CD1c-positive myeloid dendritic cell (primary cell): Measurements from ENCODE around the gene PARP8.
A peak's percentile ranks its signal among the peaks of the same experiment; 100 is the strongest.

Experiments used
- DNase-seq: peaks from one replicate; pipeline ENCODE4 v3.0.0-alpha.2; 2016; ENCODE audit errors: extremely low spot score

Gene PARP8

GRCh38 chr5:50725800-50726474 is 59.5 kb downstream of the PARP8 start:
- no peak for DNase-seq

- no peak for DNase-seq
Measured at GRCh38 chr5:50726475-50727148, 60.2 kb downstream of the PARP8 start.

- DNase-seq: peak; percentile 64
Measured at GRCh38 chr5:50727149-50727496, 60.7 kb downstream of the PARP8 start.

DNA sequence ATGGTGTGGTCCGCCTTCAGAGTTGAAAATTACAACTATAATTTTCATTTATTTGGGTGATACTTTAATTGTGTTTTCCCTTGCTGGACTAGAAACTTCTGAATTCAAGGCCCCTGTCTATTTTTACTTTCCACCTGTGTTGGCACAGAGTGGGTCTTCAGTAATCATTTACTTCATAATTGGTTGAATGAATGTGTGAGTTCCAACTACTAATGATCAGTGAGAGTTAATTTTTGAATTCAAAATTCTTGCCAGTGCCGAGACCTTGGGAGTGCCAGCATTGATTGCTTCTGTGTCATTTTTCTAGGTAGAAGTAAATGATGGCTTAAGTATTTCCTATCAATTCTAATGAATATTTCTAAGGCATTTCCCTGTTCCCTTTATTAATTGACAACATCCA is 61.4 kb downstream of the PARP8 start:
- DNase-seq: no peak

DNA sequence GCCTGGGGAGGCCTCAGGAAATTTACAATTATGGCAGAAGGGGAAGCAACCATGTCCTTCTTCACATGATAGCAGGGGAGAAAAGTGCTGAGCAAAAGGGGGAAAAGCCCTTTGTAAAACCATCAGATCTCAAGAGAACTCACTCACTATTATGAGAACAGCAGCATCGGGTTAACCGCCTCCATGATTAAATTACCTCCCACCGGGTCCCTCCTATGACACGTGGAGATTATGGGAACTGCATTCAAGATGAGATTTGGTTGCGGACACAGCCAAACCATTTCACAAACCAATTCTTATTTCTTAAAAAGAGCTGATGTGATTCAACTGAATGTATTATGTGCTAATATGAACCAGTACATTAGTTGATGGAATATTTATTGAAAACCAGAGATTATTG is 63.9 kb downstream of the PARP8 start:
- no peak for DNase-seq

DNA sequence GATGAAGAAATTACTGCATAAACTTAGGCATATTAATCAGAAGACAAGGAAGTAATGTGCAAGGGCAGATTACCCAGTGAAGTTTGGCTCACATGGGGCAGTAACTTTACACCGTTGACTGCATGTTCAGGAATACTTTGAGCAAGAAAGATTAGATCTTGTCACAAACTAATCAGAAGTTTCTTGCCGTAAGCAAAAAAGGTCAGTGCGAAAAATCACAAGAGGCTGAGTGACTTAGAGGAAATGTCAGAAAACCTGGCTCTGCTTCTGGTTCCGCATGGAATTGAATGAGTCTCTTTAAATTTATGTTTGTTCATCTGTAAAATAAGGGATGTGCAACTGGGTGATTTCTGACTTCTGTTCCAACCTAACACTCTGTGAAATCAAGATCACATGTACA is 64.4 kb downstream of the PARP8 start:
- DNase-seq: no peak

GRCh38 chr5:50733741-50734140 is 67.3 kb downstream of the PARP8 start:
- peak; percentile 56 for DNase-seq

GRCh38 chr5:50738864-50739263 is 72.4 kb downstream of the PARP8 start:
- no peak for DNase-seq

- DNase-seq: no peak
Measured at GRCh38 chr5:50740832-50741231, 74.4 kb downstream of the PARP8 start.

DNA sequence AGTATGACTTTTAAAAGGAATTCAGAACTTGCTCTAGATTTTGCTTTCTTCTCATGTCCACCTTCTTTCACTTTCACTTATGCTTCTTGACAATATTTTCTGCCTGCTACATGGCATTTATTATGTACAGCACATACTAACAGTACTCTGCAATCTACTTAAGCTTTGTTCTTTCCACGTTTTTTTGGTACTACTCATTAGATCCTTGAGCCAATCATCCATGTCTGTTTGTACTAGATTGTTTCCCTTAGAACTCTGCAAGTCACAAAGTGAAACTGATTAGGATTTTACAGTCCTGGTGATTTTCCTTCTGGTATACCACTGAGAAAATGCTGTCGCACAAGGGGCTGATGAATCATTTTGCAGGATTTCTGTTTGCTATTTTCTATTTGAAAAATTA is 78.3 kb downstream of the PARP8 start:
- peak; percentile 19 for DNase-seq

GRCh38 chr5:50745221-50745910 is 78.9 kb downstream of the PARP8 start:
- no peak for DNase-seq

DNA sequence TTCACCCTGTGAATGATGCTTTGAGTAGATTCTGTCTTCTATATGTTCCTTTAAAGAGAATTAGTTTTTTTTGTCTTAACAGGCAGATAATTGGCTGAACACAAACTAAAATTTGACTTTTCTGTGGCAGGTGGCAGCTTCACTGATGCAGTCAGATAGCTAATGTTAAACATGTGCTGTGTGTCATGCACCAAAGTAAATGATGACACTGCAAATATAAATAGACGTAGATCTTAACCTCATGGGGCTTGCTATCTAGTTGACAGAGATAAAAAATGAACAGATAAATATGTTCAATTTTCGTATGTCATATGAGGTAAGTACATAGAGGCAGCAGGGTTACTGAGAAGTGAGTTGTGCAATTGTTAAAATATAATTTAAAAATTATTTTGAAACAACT is 82.7 kb downstream of the PARP8 start:
- no peak for DNase-seq

- DNase-seq: no peak
Measured at GRCh38 chr5:50749873-50750272, 83.4 kb downstream of the PARP8 start.

- peak; percentile 74 for DNase-seq
Measured at GRCh38 chr5:50751064-50751657, 84.7 kb downstream of the PARP8 start.

GRCh38 chr5:50752800-50753199 is 86.4 kb downstream of the PARP8 start:
- no peak for DNase-seq

DNA sequence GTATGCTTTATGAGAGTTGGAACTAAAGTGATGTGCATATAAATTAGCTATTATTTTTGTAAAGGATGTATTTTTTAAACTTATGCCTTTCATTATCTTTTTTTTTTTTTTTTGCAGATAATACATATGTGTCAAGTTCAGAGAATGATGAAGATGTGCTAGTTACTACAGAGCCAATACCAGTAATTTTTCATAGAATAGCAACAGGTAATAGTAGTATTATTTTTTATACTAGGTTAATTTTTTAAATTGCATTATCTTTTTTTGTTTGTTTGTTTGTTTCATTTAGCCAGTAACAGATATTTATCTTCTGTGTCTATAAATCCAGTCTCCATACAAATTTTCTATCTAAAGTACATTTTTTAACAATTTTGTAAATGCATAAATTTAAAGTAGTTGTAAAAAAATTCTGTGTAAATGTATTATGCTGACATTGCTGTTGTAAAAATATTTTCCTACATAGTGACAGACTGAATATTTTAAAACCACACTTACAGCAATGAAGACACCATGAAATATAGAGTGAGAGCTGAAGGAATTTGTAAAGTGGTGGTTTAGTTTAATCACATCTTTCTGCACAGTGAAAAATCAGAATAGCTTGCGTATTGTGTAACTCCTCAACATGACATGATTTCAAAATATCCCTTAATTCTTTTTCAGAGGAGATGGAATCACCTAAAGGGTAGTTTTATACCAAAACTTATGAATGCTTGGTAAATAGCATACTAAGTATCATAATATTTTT is 93.3 kb downstream of the PARP8 start:
- DNase-seq: no peak

GRCh38 chr5:50763351-50763750 is 96.9 kb downstream of the PARP8 start:
- no peak for DNase-seq

- DNase-seq: no peak
Measured at GRCh38 chr5:50763846-50764245, 97.4 kb downstream of the PARP8 start.

GRCh38 chr5:50766042-50766441 is 99.6 kb downstream of the PARP8 start:
- DNase-seq: no peak

- DNase-seq: no peak
Measured at GRCh38 chr5:50766462-50766861, 100.0 kb downstream of the PARP8 start.

GRCh38 chr5:50766967-50767366 is 100.5 kb downstream of the PARP8 start:
- DNase-seq: no peak

GRCh38 chr5:50767588-50767987 is 101.2 kb downstream of the PARP8 start:
- DNase-seq: no peak
